ENCODE data around the gene NR1D1.
A peak's percentile ranks its signal among the peaks of the same experiment; 100 is the strongest.

Gene NR1D1

DNA sequence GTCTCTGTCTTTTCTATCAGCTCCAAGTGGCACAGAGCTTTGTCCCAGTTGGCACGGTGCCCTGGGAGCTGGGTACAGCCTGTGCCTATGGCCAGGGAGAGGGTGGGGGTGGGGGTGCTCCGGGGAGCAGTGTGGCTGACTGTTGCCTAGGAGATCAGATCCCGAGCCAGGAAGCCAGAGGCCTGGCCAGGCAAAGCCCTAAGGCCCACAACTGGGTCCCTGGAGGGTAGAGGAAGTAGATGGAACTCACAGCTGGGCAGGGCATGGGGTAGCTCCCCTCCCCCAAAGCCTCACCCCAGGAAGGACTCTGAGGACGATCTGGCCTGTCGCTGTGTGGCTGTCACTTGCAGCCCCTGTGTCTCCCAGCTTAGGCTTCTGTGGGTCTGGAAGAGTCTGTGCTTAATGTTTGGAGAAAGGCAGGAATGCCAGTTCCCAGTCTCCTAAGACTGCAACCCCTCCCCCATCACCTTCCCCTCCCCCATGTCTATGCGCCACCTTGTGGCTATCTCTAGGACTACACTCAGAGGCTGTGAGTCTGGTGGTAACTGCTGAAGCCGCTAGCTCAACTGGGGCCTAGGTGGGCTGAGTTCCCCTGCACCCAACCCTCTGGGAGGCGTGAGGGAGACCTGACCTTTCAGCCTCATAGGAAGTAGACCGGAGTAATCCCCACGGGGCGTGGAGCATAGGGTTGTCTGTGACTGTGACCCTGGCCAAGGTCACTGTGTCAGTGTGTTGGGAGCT lies 25.0 kb downstream of the NR1D1 start:
- peak; percentile 58 for DNase-seq (ENCODE audit: low spot score)

DNA sequence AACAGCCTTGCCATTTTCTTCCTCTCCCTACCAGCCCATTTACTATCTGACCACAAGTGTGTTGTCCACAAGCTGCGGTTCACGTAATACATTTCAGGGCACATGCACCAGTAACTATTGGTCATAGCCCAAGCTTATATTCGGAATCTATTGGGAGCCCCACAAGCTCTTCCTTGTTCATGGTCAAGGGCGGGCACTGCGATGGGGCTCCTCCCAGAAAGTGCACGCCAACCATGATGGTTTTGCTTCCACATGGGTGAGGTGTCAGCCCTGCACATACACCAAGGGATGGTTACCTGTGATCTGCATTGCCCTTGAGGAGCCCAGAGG lies 25.6 kb downstream of the NR1D1 start:
- DNase-seq (ENCODE audit: low spot score), result no peak

DNA sequence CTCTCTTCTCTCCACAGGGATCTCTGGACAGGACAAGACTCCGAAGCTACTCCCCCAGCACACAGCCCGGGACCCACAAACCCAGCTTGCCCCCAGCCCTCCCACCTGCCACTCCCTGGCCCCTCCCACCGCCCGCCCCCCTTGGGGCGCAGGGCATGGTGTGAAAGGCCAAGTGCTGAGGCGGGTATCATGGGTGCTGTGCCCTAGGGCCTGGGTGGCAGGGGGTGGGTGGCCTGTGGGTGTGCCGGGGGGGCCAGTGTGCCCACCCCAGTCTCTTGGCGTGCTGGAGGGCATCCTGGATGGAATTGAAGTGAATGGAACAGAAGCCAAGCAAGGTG lies 26.2 kb downstream of the NR1D1 start:
- no peak for DNase-seq (ENCODE audit: low spot score)

DNA sequence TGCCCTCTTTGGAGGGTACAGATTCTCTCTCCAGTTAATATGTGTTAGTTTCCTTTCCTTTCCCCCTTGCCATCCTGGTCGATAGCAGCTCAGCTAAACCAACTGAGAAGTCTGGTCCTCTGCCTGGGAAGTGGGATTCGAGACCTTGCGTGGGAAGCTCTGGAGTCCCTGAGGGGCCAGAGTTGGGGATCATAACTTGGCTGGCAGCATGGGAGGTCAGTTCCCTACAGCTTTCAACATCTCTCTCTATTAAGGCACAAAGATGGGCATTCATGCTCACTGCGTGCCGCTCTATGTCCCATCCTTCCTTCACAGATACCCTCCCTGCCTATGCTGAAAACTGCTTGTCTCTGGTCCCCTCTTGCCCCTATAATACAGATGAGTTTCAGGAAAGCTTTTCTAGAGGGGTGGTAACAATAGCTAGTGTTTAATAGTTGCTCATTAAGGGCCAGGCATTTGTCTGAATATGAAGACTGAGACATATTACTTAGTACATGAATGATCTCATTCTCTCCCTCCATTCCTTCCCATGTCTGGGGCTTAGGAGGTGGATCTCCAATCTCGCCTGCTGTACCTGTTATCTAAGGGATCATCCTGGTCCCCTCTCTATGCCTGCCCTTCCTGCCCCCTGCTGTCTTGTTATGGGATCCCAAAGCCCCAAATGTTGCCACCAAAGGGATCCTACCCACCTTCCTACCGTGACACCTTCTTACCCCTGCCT lies 26.8 kb downstream of the NR1D1 start:
- no peak for DNase-seq (ENCODE audit: low spot score)

DNA sequence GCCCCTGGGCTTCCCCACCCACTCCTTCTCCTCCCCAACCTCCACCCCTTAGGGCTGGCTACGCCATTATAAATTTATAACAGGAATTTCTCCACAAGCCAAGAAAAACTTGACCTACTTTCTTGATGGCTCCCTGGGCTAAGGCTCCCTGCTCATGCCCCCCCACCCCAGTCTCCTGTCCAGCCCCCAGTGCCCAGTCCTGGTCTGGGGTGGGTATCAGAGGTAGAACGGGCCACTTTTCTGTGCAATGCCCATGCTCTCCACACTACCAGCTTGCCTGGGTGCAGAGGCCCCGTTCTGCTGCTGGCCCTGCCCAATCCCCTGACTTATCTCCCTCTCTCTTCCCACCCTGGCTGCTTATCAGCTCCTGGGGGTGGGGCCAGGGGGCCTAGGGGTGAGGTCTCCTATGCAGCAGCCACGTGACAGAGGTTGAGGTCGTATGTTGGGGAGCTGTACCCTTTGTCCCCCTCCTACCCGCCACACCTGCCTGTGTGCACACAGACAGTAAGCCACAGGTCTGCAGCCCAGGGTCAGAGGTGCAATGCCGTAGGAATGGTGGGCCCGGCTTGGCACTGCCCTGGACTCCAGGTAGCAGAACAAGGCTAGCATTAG lies 27.5 kb downstream of the NR1D1 start:
- no peak for DNase-seq (ENCODE audit: low spot score)

DNA sequence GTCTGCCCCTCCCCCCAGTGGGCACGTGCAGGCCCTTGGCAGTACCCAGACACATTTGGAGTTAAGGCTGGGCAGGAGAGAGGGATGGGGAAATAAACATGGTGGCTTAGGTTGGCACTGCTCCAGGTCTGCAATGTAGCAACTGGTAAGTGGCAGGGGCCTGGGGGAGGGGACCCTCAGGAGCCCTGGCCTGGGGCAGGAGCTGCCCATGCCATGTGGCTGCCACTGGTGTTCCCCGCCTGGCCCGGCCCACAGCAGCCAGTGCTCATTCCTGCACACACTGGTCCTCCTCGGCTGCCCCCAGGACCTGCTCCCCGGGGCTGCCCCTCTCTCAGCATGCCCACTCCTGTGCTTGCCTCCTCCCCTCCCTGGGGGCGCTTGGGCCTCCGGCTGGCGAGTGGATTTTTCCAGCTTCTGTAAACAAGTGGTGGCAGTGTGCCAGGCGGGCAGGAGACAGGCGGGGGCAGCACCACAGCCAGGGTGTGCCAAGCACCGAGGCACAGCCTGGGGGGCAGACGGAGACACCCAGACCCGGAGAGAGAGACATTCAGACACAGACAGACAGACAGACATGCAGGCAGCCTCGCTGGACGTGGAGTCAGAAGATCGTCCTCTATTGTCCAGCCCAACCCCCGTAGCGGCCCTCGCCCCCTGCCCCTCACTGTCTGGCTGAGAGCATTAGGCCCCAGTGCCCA lies 28.2 kb downstream of the NR1D1 start:
- no peak for DNase-seq (ENCODE audit: low spot score)

DNA sequence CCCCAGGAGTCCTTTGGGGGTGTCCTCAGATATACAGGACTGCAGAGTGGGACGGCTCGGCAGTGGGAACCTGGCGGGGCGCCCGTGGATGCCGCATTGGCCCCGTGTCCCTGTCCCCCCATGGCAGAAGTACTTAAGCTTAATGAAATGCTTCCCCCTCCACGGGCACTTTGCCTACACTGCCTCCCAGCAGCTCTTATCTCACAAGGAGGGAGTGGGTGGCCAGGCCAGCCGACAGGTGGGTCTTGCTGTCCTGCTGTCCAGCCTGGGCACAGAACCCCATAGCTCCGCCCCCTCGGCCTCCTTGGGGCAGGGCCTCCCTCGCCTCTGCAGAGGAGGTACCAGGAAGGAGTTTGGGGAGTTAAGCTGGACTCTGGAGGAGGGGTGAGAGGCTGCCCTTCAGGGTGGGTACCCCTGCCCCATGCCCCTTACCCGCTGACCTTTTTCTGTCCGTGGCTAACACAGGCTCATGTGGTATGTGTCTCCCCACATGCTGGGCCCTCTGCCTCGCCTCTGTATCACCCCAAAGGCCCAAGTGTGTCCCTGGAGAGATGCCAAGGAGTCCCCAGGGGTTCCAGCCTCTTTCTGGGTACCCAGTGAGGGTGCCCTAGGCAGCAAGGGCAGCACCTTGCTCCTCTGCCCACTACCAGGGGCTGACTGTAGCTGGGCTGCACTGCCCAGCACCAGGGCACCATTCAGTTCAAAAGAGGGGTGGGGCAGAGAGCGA lies 28.9 kb downstream of the NR1D1 start:
- no peak for DNase-seq (ENCODE audit: low spot score)

DNA sequence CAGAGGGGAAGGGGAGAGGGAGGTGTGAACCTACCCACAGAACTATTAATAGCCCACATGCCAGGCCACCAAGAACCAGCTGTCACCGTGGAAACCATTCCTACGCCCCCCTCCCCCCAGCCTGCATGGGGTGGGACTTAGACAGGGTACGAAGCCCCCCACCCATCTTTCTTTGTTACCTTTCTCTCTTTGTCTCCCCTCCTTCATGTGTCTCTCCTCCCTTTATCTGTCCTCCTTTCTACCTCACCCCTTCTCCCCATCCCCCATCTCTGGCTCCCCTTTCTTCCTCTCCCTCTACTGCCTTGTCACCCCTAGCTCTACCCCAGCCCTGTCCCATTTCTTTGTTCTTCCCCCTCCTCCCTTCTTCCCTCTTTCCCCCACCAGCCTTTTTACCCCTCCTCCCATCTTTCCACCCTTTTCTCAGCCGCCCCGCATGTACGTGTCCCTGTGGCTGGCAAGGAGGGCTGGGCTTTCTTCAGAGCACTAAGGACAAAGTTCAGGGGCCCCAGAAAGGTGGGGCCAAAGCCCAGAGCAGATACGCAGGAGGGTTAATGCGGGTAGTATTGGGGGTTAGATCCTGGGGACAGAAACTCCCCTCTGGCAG lies 29.6 kb downstream of the NR1D1 start:
- DNase-seq (ENCODE audit: low spot score), result no peak

DNA sequence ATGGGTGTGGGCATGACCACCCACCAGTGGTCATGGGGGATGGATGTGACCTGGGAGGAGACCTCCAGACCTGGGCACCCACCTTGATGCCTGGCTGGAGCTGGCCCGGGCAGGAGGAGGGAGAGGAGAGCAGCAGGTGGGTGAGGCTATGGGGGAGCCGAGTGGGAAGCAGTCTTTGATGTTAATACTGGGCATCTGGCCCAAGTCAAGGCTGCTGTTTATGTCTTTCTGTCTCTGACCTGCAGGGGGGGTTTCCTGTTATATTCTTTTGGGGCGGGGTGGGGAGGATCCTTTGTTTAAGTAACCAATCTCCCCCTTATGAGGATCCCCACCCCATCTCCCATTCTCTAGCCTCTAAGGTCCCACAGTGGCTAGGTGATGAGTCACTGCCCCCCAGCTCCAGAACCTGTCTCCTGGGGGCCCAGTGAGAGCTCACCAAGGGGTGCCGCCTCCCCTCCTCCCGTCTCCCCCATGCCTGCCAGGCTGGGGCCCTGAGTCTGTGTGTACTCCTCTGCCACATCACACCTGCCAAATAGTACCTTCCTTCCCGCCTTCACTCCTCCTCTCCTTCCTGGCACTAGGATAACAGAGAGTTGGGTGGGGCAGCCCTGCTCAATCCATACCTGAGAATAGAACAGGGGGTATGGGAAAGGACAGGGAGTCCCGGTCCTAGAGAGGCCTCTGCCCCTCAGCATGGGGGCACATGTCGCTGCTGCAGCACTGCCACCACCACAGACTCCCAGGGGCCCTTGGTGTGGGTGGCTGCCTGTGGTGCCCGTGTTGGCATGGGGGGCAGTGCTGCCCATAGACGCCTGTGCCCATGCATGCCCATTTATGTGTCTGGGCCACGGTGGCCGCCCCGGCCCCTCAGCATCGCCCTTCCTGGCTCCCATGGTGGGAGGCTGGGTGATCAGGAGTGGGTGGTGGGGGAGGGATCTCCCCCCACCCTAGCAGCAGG lies 30.4 kb downstream of the NR1D1 start:
- peak; percentile 42 for DNase-seq (ENCODE audit: low spot score)

DNA sequence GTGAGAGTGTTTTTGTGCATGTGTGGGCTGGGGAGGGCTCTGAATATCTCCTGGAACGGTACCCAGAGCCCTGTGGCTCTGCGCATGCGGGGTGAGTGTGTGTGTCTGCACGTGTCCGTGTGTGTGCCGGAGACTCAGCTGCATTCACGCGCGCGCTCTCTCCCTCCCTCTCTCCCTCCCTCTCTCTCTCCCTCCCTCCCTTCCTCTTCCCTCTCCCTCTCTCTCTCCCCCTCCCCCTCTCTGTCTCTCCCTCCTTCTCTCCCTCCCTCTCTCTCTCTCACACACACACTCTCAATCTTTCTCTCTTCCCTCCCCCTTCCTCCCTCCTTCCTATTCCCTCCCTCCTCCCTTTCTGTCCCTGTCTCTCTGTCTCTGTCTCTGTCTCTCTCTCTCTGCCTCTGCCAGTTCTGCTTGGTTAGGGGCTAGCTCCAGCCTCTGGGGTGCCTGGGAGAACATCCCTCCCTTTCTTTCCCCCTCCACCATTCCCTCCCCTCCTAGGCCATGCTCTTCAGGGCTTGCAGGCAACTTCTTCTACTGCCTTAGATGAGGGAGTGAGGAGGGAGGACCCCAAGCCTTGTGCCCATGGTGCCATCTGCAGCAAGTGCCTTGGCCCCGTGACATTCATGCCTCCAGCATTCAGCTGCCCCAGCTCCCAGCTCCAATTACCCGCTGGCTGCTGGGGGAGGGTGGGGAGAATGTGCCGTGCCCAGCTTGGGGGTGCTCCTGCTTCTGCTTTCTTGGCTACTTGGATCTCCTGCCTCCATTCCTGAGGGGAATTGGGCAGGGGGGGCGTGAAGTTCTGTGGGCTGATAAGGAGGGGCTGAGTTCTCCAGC lies 31.3 kb downstream of the NR1D1 start:
- peak; percentile 79 for DNase-seq (ENCODE audit: low spot score)

DNA sequence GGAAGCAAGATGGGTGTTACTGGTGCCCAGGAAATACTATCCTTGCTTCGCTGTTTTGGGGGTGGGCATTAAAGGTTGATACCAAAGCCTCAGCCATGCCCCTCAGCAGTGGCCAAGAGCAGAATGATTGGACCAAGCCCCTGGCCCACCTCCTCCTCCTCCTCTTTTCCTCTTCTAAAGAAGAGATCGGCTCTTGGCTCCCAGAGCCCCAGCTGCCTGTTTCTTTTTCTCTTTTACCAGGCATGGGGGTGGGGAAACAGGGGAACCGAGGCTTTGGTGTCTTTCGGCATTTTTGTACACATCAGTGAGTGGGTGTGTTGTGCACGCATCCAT lies 31.8 kb downstream of the NR1D1 start:
- DNase-seq (ENCODE audit: low spot score), result no peak

DNA sequence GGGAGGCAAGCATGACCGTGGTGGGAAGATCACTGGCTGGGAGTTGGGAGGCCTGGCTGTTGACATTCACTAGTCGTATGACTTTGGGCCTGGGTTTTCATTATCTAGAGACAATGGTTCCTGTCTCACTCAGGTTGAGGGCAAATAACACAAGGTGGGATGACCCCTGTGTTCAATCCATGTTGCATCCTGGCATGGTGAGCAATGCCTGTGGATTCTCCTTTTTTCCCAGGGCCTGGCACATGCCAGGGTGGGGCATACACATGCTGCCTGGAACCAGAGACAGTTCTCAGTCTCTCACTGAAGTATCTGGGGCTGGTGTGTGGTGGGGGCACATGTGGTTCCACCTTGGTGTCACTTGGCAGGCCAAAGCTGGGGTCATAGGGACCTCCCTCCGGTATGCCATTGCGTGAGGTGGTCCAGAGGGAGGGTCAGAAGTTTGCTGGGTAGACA lies 32.2 kb downstream of the NR1D1 start:
- DNase-seq (ENCODE audit: low spot score), result no peak

DNA sequence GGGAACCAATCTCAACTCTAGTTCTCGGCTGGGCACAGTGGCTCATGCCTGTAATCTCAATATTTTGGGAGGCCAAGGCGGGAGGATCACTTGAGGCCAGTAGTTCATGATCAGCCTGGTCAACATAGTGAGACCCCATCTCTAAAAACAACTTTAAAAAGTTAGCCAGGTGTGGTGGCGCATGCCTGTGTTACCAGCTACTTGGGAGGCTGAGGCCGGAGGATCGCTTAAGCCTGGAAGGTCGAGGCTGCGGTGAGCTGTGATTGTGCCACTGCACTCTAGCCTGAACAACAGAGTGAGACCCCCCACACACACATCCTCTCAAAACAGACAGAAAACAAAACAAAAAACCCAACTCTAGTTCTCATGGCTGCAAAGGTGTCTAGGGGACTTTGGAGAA lies 32.7 kb downstream of the NR1D1 start:
- DNase-seq (ENCODE audit: low spot score), result no peak

DNA sequence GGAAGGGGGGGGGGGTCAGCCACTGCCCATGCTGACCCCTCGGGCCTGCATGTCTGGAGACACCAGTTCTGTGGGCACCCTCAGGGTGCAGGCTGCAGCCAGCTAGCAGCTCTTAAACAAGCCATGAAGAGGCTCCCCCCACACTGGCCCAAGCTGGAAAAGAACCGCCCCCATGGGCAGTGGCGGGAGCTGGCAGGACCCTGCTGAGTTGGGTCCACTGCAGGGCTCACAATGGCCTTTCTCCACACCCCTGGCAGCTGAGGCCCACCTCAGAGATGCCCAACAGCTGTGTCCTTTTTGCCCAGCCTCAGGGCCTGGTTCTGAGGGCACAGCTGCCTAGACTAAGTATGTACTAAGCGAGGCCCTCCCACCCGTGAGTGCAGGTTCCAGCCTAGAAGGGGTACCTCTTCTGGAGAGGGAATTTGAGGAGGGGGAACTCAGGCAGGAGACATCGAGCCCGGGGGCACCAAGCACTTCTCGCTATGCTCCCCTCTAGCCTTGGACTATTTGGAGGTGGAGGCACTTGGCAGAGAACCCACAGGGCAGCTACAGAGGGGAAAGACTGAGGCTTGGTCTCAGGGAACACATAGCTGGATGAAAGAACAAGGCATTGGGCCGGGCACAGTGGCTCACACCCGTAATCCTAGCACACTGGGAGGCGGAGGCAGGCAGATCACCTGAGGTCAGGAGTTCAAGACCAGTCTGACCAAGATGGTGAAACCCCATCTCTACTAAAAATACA lies 34.4 kb downstream of the NR1D1 start:
- no peak for DNase-seq (ENCODE audit: low spot score)

DNA sequence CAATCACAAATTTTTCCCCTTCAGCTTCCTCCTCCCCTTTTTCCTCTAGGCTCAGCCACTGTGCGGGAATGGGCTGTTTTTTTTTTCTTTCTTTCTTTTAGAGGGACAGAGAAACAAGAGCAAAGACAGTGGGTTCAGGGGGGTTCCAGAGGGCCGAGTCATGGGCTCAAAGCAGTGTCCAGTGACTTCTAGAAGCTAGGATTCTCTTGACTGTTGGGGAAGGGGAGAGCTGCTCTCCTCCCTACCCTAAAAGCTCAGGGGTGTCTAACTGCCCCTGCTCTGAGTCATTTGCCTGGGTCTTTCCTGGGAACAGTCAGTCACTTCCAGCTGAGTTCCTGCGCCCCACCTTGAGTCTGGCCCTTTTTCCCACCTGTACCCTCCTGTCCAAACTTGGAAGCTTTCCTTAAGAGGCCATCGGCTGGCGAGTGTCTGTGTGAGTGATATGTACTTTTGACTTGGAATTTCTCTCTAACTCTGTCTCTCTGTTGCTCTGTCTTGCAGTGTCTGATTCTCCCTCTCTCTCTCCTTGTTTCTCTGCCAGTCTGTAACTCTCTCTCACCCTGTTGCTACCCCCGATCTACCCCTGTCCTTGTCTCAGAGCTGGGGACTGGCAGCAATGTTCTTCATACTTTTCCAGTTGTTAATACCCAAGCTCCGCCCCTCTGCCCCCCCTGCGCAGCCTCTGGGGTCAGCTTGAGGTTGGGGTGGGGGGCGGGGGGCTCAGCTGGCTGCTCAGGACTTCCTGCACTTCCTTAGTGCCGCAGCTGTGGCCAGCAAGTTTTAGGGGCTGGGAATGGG lies 35.2 kb downstream of the NR1D1 start:
- no peak for DNase-seq (ENCODE audit: low spot score)

DNA sequence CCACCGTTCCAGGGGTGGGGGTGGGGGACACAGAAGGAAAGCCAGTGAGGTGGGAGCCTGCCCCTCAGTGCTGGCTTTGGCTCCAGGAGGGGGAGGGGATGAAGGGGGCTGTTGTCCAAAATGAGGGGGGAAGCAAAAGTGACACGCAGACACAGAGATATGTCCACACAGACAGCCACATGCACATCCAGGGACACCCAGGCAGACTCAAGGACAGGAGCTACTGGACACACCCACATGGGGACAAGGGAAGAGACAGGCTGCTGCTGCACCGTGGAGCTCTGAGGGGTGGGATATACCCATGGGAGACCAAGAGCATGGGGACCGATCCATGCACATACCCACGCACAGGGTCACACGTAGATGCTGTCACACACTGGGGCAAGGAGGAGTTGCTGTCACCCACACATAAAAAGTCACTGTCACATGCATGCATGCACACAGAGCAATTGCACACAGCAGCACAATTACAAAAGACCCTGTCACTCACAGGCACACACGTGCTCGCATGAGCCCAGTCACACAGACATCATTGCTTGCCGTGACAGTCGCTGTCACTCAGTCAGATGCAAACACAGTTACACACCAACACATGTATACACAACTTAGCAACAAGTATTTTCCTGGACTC lies 36.4 kb downstream of the NR1D1 start:
- no peak for DNase-seq (ENCODE audit: low spot score)

DNA sequence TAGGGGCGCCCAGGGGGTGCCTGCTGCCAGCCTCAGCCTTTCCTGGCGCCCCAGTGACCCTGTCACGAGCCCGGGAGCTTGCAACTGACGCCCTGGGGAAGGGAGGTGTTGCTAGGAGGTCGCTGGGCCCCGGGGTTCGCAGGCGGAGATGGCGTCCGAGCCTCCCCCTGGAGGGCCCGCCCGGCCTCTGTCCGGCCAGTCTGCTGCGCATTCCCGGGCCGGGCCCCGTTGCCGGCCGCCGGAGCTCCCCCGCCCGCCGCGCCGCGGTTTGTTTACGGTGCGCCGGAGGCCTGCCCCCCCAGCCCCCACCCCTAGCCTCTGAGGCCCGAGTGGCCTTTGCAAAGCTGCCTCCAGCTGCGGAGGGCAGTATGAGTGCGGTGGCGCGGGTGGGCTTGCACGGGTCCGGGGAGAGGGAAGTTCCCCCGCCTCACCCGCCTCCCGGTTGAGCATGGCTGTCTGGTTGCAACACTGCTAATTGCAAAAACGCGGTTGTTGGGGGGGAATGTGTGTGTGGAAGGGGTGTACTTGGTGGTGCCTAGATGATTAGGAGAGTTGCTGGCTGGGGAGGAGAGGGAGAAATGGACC lies 37.1 kb downstream of the NR1D1 start:
- no peak for DNase-seq (ENCODE audit: low spot score)
